ENCODE measurements around the gene CA10. TPM values are rescaled to one million over a fixed set of nuclear protein-coding genes. Genes with fewer than 3 reads are reported as not detected.

The CA10 gene
- total RNA-seq, 2 experiments from 2014 or later: not detected

GRCh38 chr17:52156576-52157570 is 1.6 kb downstream of the CA10 start:
- CTCF ChIA-PET: no interaction called here
- Mint-ChIP-seq H3K9me3 (peaks cover 6% of the 10 kb centered on the region), H3K27ac (no peak overlapping the region), H3K4me1 (peaks cover 5% of the 10 kb centered on the region), H3K27me3 (peaks cover 43% of the 10 kb centered on the region), H3K36me3 (ENCODE audit: low read depth) (no peaks in the 10 kb centered on the region), H3K4me3 (no peak overlapping the region)
- DNase-seq: no peak
- POLR2A ChIA-PET: no interaction called here

GRCh38 chr17:52155301-52155700 is 3.2 kb downstream of the CA10 start:
- no peak overlapping the region for H3K4me3 Mint-ChIP-seq
- ChIA-PET CTCF (no interaction called here), POLR2A (no interaction called here)
- H3K27ac Mint-ChIP-seq: no peak overlapping the region
- H3K36me3 Mint-ChIP-seq (ENCODE audit: low read depth): no peaks in the 10 kb centered on the region
- peaks cover 4% of the 10 kb centered on the region for H3K9me3 Mint-ChIP-seq
- DNase-seq: no peak
- peaks cover 41% of the 10 kb centered on the region for H3K27me3 Mint-ChIP-seq
- peaks cover 5% of the 10 kb centered on the region for H3K4me1 Mint-ChIP-seq

- POLR2A ChIA-PET: no interaction called here
- peaks cover 5% of the 10 kb centered on the region for H3K4me1 Mint-ChIP-seq
Observed at GRCh38 chr17:52154466-52154865, 4.0 kb downstream of the CA10 start.

GRCh38 chr17:52150935-52151334 is 7.6 kb downstream of the CA10 start:
- no peaks in the 10 kb centered on the region for H3K9me3 Mint-ChIP-seq
- CTCF ChIA-PET: no interaction called here
- no peaks in the 10 kb centered on the region for H3K36me3 Mint-ChIP-seq (ENCODE audit: low read depth)
- no peak overlapping the region for H3K27ac Mint-ChIP-seq
- peaks cover 7% of the 10 kb centered on the region for H3K27me3 Mint-ChIP-seq
- H3K4me1 Mint-ChIP-seq: peaks cover 11% of the 10 kb centered on the region
- POLR2A ChIA-PET: no interaction called here
- no peak overlapping the region for H3K4me3 Mint-ChIP-seq
- DNase-seq: no peak

More at GRCh38 chr17:52154466-52154865, 4.0 kb downstream of the CA10 start:
- Mint-ChIP-seq H3K36me3 (ENCODE audit: low read depth) (no peaks in the 10 kb centered on the region), H3K4me3 (no peak overlapping the region), H3K27me3 (peaks cover 34% of the 10 kb centered on the region), H3K9me3 (peaks cover 2% of the 10 kb centered on the region), H3K27ac (no peak overlapping the region)
- CTCF ChIA-PET: no interaction called here
- DNase-seq: no peak

GRCh38 chr17:52149626-52150025 is 8.9 kb downstream of the CA10 start:
- Mint-ChIP-seq H3K9me3 (no peaks in the 10 kb centered on the region), H3K4me1 (peaks cover 11% of the 10 kb centered on the region), H3K4me3 (no peak overlapping the region), H3K36me3 (ENCODE audit: low read depth) (no peaks in the 10 kb centered on the region), H3K27ac (no peak overlapping the region), H3K27me3 (peaks cover 3% of the 10 kb centered on the region)
- ChIA-PET CTCF (no interaction called here), POLR2A (no interaction called here)
- DNase-seq: no peak

- Mint-ChIP-seq H3K4me1 (peaks cover 11% of the 10 kb centered on the region), H3K27ac (no peak overlapping the region), H3K4me3 (no peak overlapping the region), H3K27me3 (no peaks in the 10 kb centered on the region), H3K9me3 (no peaks in the 10 kb centered on the region), H3K36me3 (ENCODE audit: low read depth) (no peaks in the 10 kb centered on the region)
- POLR2A ChIA-PET: no interaction called here
- CTCF ChIA-PET: no interaction called here
- DNase-seq: no peak
Observed at GRCh38 chr17:52148969-52149351, 9.6 kb downstream of the CA10 start.

- H3K4me1 Mint-ChIP-seq: peaks cover 11% of the 10 kb centered on the region
- no peaks in the 10 kb centered on the region for H3K27me3 Mint-ChIP-seq
- no peak overlapping the region for H3K4me3 Mint-ChIP-seq
- ChIA-PET CTCF (no interaction called here), POLR2A (no interaction called here)
- no peaks in the 10 kb centered on the region for H3K36me3 Mint-ChIP-seq (ENCODE audit: low read depth)
- H3K9me3 Mint-ChIP-seq: no peaks in the 10 kb centered on the region
- H3K27ac Mint-ChIP-seq: no peak overlapping the region
- no peak for DNase-seq
Observed at GRCh38 chr17:52148288-52148968, 10.1 kb downstream of the CA10 start.

- no peaks in the 10 kb centered on the region for H3K27me3 Mint-ChIP-seq
- H3K4me1 Mint-ChIP-seq: peaks cover 11% of the 10 kb centered on the region
- CTCF ChIA-PET: no interaction called here
- H3K36me3 Mint-ChIP-seq (ENCODE audit: low read depth): no peaks in the 10 kb centered on the region
- POLR2A ChIA-PET: no interaction called here
- H3K4me3 Mint-ChIP-seq: no peak overlapping the region
- no peak overlapping the region for H3K27ac Mint-ChIP-seq
- H3K9me3 Mint-ChIP-seq: no peaks in the 10 kb centered on the region
- no peak for DNase-seq
Observed at GRCh38 chr17:52147872-52148271, 10.6 kb downstream of the CA10 start.

GRCh38 chr17:52147431-52147830 is 11.1 kb downstream of the CA10 start:
- H3K4me1 Mint-ChIP-seq: peaks cover 11% of the 10 kb centered on the region
- DNase-seq: no peak
- no peaks in the 10 kb centered on the region for H3K36me3 Mint-ChIP-seq (ENCODE audit: low read depth)
- no peak overlapping the region for H3K4me3 Mint-ChIP-seq
- CTCF ChIA-PET: no interaction called here
- no peaks in the 10 kb centered on the region for H3K9me3 Mint-ChIP-seq
- H3K27ac Mint-ChIP-seq: no peak overlapping the region
- no peaks in the 10 kb centered on the region for H3K27me3 Mint-ChIP-seq
- POLR2A ChIA-PET: no interaction called here

GRCh38 chr17:52145476-52145875 is 13.0 kb downstream of the CA10 start:
- H3K27ac Mint-ChIP-seq: no peak overlapping the region
- no peak overlapping the region for H3K4me3 Mint-ChIP-seq
- ChIA-PET POLR2A (no interaction called here), CTCF (no interaction called here)
- peaks cover 11% of the 10 kb centered on the region for H3K4me1 Mint-ChIP-seq
- no peaks in the 10 kb centered on the region for H3K36me3 Mint-ChIP-seq (ENCODE audit: low read depth)
- no peaks in the 10 kb centered on the region for H3K27me3 Mint-ChIP-seq
- no peaks in the 10 kb centered on the region for H3K9me3 Mint-ChIP-seq
- DNase-seq: no peak

- peaks cover 11% of the 10 kb centered on the region for H3K4me1 Mint-ChIP-seq
- no peaks in the 10 kb centered on the region for H3K9me3 Mint-ChIP-seq
- no peak overlapping the region for H3K27ac Mint-ChIP-seq
- no peak overlapping the region for H3K4me3 Mint-ChIP-seq
- DNase-seq: no peak
- ChIA-PET POLR2A (no interaction called here), CTCF (interaction anchor here (0.6 to 0.9 kb wide), 2 partner anchors 43 to 388 kb away, joined by 4 to 6 read pairs; no protein-coding TSS in a partner anchor)
- H3K27me3 Mint-ChIP-seq: no peaks in the 10 kb centered on the region
- H3K36me3 Mint-ChIP-seq (ENCODE audit: low read depth): no peaks in the 10 kb centered on the region
Observed at GRCh38 chr17:52143542-52143941, 15.0 kb downstream of the CA10 start.

- POLR2A ChIA-PET: no interaction called here
- CTCF ChIA-PET: no interaction called here
- Mint-ChIP-seq H3K9me3 (no peaks in the 10 kb centered on the region), H3K36me3 (ENCODE audit: low read depth) (no peaks in the 10 kb centered on the region), H3K4me1 (no peaks in the 10 kb centered on the region), H3K27ac (no peak overlapping the region), H3K27me3 (peaks cover 2% of the 10 kb centered on the region), H3K4me3 (no peak overlapping the region)
- DNase-seq: no peak
Observed at GRCh38 chr17:52140601-52141000, 17.9 kb downstream of the CA10 start.

- CTCF ChIA-PET: no interaction called here
- H3K9me3 Mint-ChIP-seq: no peaks in the 10 kb centered on the region
- DNase-seq: no peak
Observed at GRCh38 chr17:52138752-52139151, 19.8 kb downstream of the CA10 start.

More at GRCh38 chr17:52138752-52139151, 19.8 kb downstream of the CA10 start:
- H3K27me3 Mint-ChIP-seq: peaks cover 2% of the 10 kb centered on the region
- no peak overlapping the region for H3K27ac Mint-ChIP-seq
- H3K36me3 Mint-ChIP-seq (ENCODE audit: low read depth): no peaks in the 10 kb centered on the region
- H3K4me3 Mint-ChIP-seq: no peak overlapping the region
- POLR2A ChIA-PET: no interaction called here
- H3K4me1 Mint-ChIP-seq: no peaks in the 10 kb centered on the region

Measured in activated CD4-positive, alpha-beta T cell treated with anti-CD3 and anti-CD28 coated beads, Interleukin-2, amount 10 ng/mL, durations not matched to agents 7 days and 5 days (primary cell).